Natural killer cell (primary cell): ENCODE results near the gene SYNJ2. TPM values are rescaled to one million over a fixed set of nuclear protein-coding genes. Genes with fewer than 3 reads are reported as not detected.

Experiments
- ATAC-seq, 3 donors: fragments of 150-1000 bp in 2 of 3; fragments of 200-7000 bp in 1 of 3; cut with Tn5 transposase; 1 replicate in 1 of 3; 2 replicates in 2 of 3; pipeline ENCODE4 v1.10.0; 2021; ENCODE audit warnings: mild to moderate bottlenecking in 2 of 3, moderate library complexity in 2 of 3
- DNase-seq, 2 donors: peaks; one replicate each; pipeline versions ENCODE4 v3.0.0 to v3.0.0-alpha.2; 2013 to 2021; ENCODE audit warnings: mixed read lengths in 1 of 2
- H3K27ac ChIP-seq: one replicate; pipeline ENCODE4 v1.5.1; 2013; ENCODE audit warnings: mild to moderate bottlenecking, low read length
- H3K27me3 ChIP-seq: one replicate; pipeline ENCODE4 v1.6.1; 2013; ENCODE audit warnings: low read length; ENCODE audit not compliant: control insufficient read depth, insufficient read depth
- H3K36me3 ChIP-seq: one replicate; pipeline ENCODE4 v1.6.1; 2013; ENCODE audit warnings: low read length; ENCODE audit not compliant: control insufficient read depth, insufficient read depth
- H3K4me1 ChIP-seq: one replicate; pipeline ENCODE4 v1.6.1; 2013; ENCODE audit warnings: low read length; ENCODE audit not compliant: control insufficient read depth, insufficient read depth
- H3K4me3 ChIP-seq: one replicate; pipeline ENCODE4 v1.5.1; 2013; ENCODE audit warnings: low read length
- H3K9me3 ChIP-seq: one replicate; pipeline ENCODE4 v1.6.1; 2013; ENCODE audit warnings: low read length; ENCODE audit not compliant: control insufficient read depth, insufficient read depth
- H3K27ac Mint-ChIP-seq, 2 donors: one replicate each; pipeline ENCODE4 v1.8.0; 2022; ENCODE audit warnings: mild to moderate bottlenecking in 2 of 2, mixed read lengths in 2 of 2, moderate library complexity in 1 of 2
- H3K27me3 Mint-ChIP-seq, 2 donors: one replicate each; pipeline ENCODE4 v1.8.0; 2022; ENCODE audit warnings: low read depth in 2 of 2, mixed read lengths in 2 of 2
- H3K36me3 Mint-ChIP-seq: one replicate; pipeline ENCODE4 v1.8.0; 2022; ENCODE audit warnings: mixed read lengths
- H3K4me1 Mint-ChIP-seq, 2 donors: one replicate each; pipeline ENCODE4 v1.8.0; 2022; ENCODE audit warnings: mixed read lengths in 2 of 2
- H3K4me3 Mint-ChIP-seq: one replicate; pipeline ENCODE4 v1.8.0; 2022; ENCODE audit warnings: mild to moderate bottlenecking, moderate library complexity, mixed read lengths
- H3K9me3 Mint-ChIP-seq, 2 donors: one replicate each; pipeline ENCODE4 v1.8.0; 2022; ENCODE audit warnings: mixed read lengths in 2 of 2
- WGBS: methylation state at CpG from one replicate; pipeline ENCODE4 v1.1.7; 2013; ENCODE audit warnings: missing lambda C conversion rate; ENCODE audit not compliant: insufficient coverage; 5-methylcytosine and 5-hydroxymethylcytosine counted together
- intact Hi-C: fragments of 100-400 bp; cut with micrococcal nuclease; formaldehyde crosslinking; loops from one replicate; pipeline ENCODE4 v1.14.2; 2022
- total RNA-seq, 4 donors: library from RNA; stranded (reverse); fragments of 120-200 nt in 1 of 4; gene quantifications; one replicate each; pipeline versions ENCODE4 v1.2.3 to v1.2.4, GENCODE V29; 2013 to 2022
- TF ChIP-seq, protein P1 (sequence below): fragments of 200-600 bp; IDR thresholded peaks from one replicate; pipeline ENCODE4 v1.8.0; 2022; ENCODE audit warnings: antibody characterized with exemption

Gene SYNJ2
- total RNA-seq, 3 donors from 2014 or later (not counting 1 experiment from before 2014, with no cell fraction given): 24.4 to 47.0 (median 28.0) TPM

GRCh38 chr6:157961153-157961831 lies 20.4 kb upstream of the SYNJ2 start:
- H3K27ac Mint-ChIP-seq: no peak overlapping the region

GRCh38 chr6:157961832-157962575 lies 19.7 kb upstream of the SYNJ2 start:
- Histone ChIP-seq H3K27ac (no peak overlapping the region), H3K4me3 (no peak overlapping the region), H3K4me1 (no peaks in the 10 kb centered on the region), H3K27me3 (no peaks in the 10 kb centered on the region), H3K9me3 (peaks cover 14% of the 10 kb centered on the region), H3K36me3 (no peaks in the 10 kb centered on the region)
- H3K27me3 Mint-ChIP-seq: peaks cover 6 to 9% of the 10 kb centered on the region in 2 donors
- H3K27ac Mint-ChIP-seq: no peak overlapping the region
- H3K4me3 Mint-ChIP-seq: no peak overlapping the region
- intact Hi-C loops: no loop called here
- H3K4me1 Mint-ChIP-seq: peaks cover 14% of the 10 kb centered on the region in 2 donors
- DNase-seq (no peak), ATAC-seq (no peak)
- peaks cover 7 to 10% of the 10 kb centered on the region in 2 donors for H3K9me3 Mint-ChIP-seq
- TF ChIP-seq, protein P1, sequence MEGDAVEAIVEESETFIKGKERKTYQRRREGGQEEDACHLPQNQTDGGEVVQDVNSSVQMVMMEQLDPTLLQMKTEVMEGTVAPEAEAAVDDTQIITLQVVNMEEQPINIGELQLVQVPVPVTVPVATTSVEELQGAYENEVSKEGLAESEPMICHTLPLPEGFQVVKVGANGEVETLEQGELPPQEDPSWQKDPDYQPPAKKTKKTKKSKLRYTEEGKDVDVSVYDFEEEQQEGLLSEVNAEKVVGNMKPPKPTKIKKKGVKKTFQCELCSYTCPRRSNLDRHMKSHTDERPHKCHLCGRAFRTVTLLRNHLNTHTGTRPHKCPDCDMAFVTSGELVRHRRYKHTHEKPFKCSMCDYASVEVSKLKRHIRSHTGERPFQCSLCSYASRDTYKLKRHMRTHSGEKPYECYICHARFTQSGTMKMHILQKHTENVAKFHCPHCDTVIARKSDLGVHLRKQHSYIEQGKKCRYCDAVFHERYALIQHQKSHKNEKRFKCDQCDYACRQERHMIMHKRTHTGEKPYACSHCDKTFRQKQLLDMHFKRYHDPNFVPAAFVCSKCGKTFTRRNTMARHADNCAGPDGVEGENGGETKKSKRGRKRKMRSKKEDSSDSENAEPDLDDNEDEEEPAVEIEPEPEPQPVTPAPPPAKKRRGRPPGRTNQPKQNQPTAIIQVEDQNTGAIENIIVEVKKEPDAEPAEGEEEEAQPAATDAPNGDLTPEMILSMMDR: no peak
- WGBS: 79% methylated on average over 13 of the region's 13 CpGs
- H3K36me3 Mint-ChIP-seq: peaks cover 17% of the 10 kb centered on the region

More at GRCh38 chr6:157961153-157961831, 20.4 kb upstream of the SYNJ2 start:
- DNase-seq: no peak
- ATAC-seq: no peak
- TF ChIP-seq, protein P1: no peak
- Histone ChIP-seq H3K9me3 (peaks cover 14% of the 10 kb centered on the region), H3K27me3 (no peaks in the 10 kb centered on the region), H3K36me3 (no peaks in the 10 kb centered on the region), H3K27ac (no peak overlapping the region), H3K4me1 (no peaks in the 10 kb centered on the region), H3K4me3 (no peak overlapping the region)
- H3K27me3 Mint-ChIP-seq: peaks cover 6 to 9% of the 10 kb centered on the region in 2 donors
- peaks cover 14% of the 10 kb centered on the region in 2 donors for H3K4me1 Mint-ChIP-seq
- no peak overlapping the region for H3K4me3 Mint-ChIP-seq
- peaks cover 7 to 10% of the 10 kb centered on the region in 2 donors for H3K9me3 Mint-ChIP-seq
- intact Hi-C loops: no loop called here
- 92% methylated on average over 4 of the region's 5 CpGs for WGBS
- H3K36me3 Mint-ChIP-seq: peaks cover 17% of the 10 kb centered on the region

DNA sequence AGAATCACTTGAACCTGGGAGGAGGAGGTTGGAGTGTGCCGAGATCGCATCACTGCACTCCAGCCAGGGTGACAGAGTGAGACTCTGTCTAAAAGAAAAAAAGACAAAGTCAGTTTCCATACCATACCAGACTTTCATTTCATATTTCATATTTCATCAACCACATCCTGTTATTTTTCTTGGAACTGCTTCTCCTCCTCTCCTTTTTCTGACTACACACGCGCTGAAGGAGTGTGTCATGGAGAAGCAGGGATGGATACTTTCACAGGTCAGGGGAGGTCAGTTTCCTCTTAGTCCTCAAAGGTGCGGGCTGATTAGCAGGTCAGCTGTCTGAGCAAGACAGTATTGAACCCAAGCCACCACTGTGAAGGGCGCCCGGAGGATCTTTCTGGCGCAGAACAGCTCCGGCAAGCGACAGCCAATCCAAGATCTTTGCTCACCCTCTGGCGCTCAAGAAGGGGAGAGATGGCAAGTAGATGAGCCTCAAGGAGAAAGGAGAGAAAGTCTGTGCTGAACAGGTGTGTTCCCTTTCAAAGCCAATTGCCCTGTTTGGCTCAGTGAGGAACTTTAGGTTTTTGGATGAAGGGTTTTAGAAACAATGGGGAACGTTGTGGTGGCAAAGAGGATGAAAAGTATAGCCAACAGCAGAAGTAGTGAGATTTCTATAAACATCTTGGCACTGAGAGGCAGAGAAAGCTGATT lies 18.9 kb upstream of the SYNJ2 start:
- peak overlapping the region; percentile 67 for H3K4me3 Mint-ChIP-seq
- DNase-seq (no peak), ATAC-seq (no peak)
- H3K4me3 ChIP-seq: no peak overlapping the region
- H3K36me3 ChIP-seq: no peaks in the 10 kb centered on the region
- intact Hi-C loops: no loop called here
- H3K4me1 Mint-ChIP-seq: peaks cover 14% of the 10 kb centered on the region in 2 donors
- H3K36me3 Mint-ChIP-seq: peaks cover 17% of the 10 kb centered on the region
- peaks cover 7 to 10% of the 10 kb centered on the region in 2 donors for H3K9me3 Mint-ChIP-seq
- peaks cover 6 to 9% of the 10 kb centered on the region in 2 donors for H3K27me3 Mint-ChIP-seq
- no peak overlapping the region for H3K27ac ChIP-seq
- H3K27ac Mint-ChIP-seq: no peak overlapping the region
- 45% methylated on average over 12 of the region's 12 CpGs for WGBS
- no peaks in the 10 kb centered on the region for H3K4me1 ChIP-seq
- peaks cover 12% of the 10 kb centered on the region for H3K9me3 ChIP-seq
- no peaks in the 10 kb centered on the region for H3K27me3 ChIP-seq
- TF ChIP-seq, protein P1: no peak
